ENCODE data around the gene PSMA7. TPM values are rescaled to one million over a fixed set of nuclear protein-coding genes. Genes with fewer than 3 reads are reported as not detected.

Gene PSMA7
- total and polyA plus RNA-seq, 4 donors: 118 to 234 (median 191) TPM

DNA sequence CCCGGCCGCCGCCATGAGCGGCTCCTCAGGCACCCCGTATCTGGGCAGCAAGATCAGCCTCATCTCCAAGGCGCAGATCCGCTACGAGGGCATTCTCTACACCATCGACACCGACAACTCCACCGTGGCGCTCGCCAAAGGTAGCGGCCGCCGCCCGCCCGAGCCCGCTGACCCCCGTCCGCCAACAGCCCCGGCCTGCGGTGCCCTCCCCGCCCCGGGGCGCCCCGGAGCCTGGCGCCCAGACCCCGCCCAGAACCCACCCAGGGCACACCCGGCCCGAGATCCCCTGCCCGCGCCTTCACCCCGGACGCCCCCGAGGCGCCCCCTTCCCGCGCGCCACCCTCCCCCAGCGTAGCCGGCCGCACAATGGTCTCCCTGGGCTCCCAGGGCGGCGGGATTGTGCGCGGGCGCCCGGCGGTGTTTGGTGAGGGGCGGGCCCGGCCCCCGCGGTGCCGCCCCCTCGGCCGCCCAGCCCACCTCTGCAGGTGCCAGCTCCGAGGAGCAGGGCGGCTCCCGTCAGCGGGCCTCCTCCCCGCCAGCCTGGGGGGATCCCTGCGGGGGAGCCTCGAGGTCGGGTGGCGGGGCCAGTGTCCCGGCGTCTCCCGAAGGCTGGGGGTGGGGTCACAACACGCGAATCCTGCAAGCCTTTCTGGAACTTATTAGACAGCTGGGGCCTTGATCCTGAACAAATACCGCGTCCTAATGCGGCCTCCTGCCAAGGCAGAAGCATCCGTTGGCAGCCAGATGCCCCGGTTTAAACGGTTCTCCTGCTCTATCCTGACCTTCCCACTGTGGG is 20.3 kb downstream of the PSMA7 start:
- H3K4me1 ChIP-seq (ENCODE audit: control insufficient read depth, insufficient read depth, low read length): peaks cover 24% of the 10 kb centered on the region
- WGBS (ENCODE audit: insufficient coverage): under 1% methylated on average over 68 of the region's 77 CpGs
- peak overlapping the region; percentile 33 for H3K27ac ChIP-seq (ENCODE audit: low read depth, low read length)

DNA sequence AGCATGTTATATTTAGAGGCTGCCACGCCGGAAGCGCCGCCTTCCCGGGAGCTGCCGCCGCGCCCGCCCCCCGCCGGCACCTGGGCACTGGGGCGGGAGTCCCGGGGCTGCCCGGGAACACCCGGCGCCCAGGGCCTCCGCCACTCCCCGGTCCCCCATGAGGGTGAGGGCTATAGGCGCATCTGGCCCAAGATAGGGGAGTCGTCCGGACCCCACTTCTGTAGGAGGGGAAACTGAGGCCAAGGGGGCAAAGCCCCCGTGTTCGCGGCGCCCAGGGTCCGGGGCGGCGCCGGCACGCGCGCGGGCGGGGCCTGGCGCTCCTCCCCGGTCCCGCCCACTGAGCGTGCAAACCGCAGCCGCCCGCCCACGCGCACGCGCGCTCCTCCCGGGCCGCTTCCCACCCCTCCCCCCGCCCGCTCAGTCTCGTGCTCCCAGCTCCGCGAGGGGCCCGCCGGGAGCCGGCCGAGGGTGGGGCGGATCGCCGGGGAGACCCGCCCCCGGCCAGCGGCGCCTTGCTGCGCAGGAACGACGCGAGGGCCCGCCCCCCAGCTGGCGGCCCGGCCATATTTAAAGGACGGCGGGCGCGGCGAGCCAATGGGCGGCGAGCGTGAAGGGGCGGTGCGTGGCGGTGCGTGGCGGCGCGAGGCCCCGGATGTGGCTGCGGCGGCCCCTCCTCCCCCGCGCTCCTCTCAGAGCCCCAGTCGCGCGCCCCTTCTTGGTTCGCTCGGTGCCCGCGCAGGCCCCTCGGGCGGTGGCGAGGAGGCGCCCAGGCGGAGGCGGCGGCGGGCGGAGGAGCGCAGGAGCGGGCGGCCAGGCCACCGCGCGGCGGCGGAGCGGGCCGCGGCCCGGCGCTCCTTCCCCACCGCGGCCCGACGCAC is 21.2 kb downstream of the PSMA7 start, which contains the start of gene LSM14B:
Gene LSM14B, plus strand, starts transcription at position 700 of the 878 bp plus-strand sequence. CDS start 192 bp downstream, outside the sequence.
- Histone ChIP-seq H3K27me3 (ENCODE audit: control insufficient read depth, insufficient read depth, low read length) (peaks cover 3% of the 10 kb centered on the region), H3K4me3 (ENCODE audit: low read depth, low read length) (peak within 1 kb of the TSS; percentile 50), H3K27ac (ENCODE audit: low read depth, low read length) (peak within 1 kb of the TSS; percentile 84), H3K9me3 (ENCODE audit: control insufficient read depth, insufficient read depth, low read length) (no peaks in the 10 kb centered on the region), H3K4me1 (ENCODE audit: control insufficient read depth, insufficient read depth, low read length) (peaks cover 31% of the 10 kb centered on the region), H3K36me3 (ENCODE audit: control insufficient read depth, insufficient read depth, low read length) (peaks cover 27% of the 10 kb centered on the region)
- under 1% methylated on average over 124 of the region's 124 CpGs for WGBS (ENCODE audit: insufficient coverage)
- peak; percentile 86 to 99 (median 94) for DNase-seq (ENCODE audit: low read depth in 4 of 6, low spot score in 6 of 6)

More for the DNA sequence above, 20.3 kb downstream of the PSMA7 start:
- Histone ChIP-seq H3K27me3 (ENCODE audit: control insufficient read depth, insufficient read depth, low read length) (no peaks in the 10 kb centered on the region), H3K4me3 (ENCODE audit: low read depth, low read length) (peak overlapping the region; percentile 50), H3K36me3 (ENCODE audit: control insufficient read depth, insufficient read depth, low read length) (peaks cover 35% of the 10 kb centered on the region), H3K9me3 (ENCODE audit: control insufficient read depth, insufficient read depth, low read length) (no peaks in the 10 kb centered on the region)
- peak in 2 of 6 donors; percentile 46 to 52 for DNase-seq (ENCODE audit: low read depth in 4 of 6, low spot score in 6 of 6)

DNA sequence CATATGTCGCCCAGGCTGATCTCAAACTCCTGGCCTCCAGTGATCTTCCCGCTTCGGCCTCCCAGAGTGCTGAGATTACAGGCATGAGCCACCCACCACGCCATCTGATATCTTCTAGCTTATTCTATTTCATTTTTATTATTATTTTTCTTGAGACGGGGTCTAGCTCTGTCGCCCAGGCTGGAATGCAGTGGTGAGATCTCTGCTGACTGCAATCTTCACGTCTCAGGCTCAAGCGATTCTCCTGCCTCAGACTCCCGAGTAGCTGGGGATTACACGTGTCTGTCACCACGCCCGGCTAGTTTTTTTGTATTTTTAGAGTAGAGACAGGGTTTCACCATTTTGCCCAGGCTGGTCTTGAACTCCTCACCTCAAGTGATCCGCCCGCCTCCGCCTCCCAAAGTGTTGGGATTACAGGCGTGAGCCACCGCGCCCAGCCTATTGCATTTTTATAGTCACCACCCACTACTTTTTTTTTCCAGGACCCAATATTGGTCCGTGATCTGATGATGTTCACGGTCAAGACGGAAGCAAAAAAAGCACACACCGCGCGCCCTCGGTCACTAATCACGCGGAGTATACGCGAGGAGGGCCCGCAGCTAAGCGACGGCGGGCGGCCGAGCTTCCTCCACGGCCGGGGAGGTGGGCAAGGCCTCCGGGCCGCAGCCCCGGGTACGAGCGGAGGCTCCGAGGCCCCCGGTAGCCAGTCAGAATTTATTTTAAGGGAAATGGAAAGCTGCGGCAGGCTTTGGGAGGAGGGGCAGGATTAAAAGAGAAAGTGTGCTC is 22.0 kb downstream of the PSMA7 start:
- WGBS (ENCODE audit: insufficient coverage): 10% methylated on average over 37 of the region's 45 CpGs
- Histone ChIP-seq H3K27me3 (ENCODE audit: control insufficient read depth, insufficient read depth, low read length) (peaks cover 3% of the 10 kb centered on the region), H3K36me3 (ENCODE audit: control insufficient read depth, insufficient read depth, low read length) (peaks cover 20% of the 10 kb centered on the region), H3K9me3 (ENCODE audit: control insufficient read depth, insufficient read depth, low read length) (no peaks in the 10 kb centered on the region), H3K4me1 (ENCODE audit: control insufficient read depth, insufficient read depth, low read length) (peaks cover 32% of the 10 kb centered on the region), H3K4me3 (ENCODE audit: low read depth, low read length) (peak overlapping the region; percentile 48), H3K27ac (ENCODE audit: low read depth, low read length) (peak overlapping the region; percentile 84)
- no peak for DNase-seq (ENCODE audit: low read depth in 4 of 6, low spot score in 6 of 6)

DNA sequence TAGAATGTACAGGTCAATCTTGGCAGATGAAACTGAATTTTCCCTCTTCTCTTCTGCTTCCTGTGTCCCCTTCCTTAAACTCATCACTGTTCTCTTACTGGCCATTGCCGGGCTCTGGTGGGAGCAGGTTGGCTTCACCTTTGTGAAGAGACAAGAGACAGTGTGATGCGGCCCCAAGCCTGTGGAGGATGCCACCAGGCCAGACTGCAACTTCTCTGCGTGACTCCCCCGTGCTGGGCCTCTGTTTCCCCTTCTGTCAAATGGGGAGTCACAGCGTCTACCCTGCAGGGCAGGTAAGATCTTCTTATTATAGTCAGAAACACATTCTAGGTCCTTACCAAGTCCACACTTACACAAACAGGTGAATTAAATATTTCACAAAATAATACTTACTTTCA is 22.8 kb downstream of the PSMA7 start:
- Histone ChIP-seq H3K27ac (ENCODE audit: low read depth, low read length) (no peak overlapping the region), H3K27me3 (ENCODE audit: control insufficient read depth, insufficient read depth, low read length) (peaks cover 3% of the 10 kb centered on the region), H3K36me3 (ENCODE audit: control insufficient read depth, insufficient read depth, low read length) (peaks cover 12% of the 10 kb centered on the region), H3K9me3 (ENCODE audit: control insufficient read depth, insufficient read depth, low read length) (no peaks in the 10 kb centered on the region), H3K4me3 (ENCODE audit: low read depth, low read length) (no peak overlapping the region), H3K4me1 (ENCODE audit: control insufficient read depth, insufficient read depth, low read length) (peaks cover 32% of the 10 kb centered on the region)
- DNase-seq (ENCODE audit: low read depth in 4 of 6, low spot score in 6 of 6): no peak
- 100% methylated on average over 4 of the region's 5 CpGs for WGBS (ENCODE audit: insufficient coverage)

DNA sequence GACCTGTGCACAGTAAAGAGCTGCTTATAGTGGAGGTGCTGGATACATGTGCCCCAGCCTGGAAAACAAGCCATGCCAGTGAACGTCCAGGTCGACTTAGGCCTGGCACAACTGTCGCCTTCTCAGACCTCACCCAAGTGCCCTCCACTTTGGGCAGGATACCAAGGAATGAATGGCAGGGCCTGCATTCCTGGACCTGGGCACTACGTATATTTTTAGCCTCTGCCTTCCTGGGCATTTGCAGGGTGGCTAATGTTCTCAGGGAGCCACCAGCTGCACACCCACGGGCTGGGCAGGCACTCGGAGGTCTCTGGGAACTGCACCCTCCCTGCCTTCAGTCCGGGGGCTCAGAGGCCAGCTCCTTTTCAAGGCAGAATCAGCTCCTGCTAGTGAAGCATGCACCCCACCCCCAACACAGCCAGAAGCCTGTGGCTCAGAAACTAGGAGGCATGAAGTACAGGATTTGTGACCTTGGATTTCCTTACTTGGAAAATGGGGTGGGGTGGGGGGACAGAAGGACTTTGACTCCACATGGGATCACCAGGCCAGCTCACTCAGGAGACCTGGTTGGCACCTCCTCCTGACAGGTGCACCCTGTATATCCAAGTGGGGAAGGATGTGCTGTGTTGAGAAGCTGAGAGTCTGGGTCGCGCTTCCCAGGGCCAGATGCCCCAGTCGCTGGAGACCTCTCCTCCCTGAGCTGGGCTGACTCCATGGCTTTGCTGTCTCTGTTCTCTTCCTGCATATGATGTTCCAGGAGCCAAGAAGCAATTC is 23.4 kb downstream of the PSMA7 start:
- Histone ChIP-seq H3K9me3 (ENCODE audit: control insufficient read depth, insufficient read depth, low read length) (no peaks in the 10 kb centered on the region), H3K27me3 (ENCODE audit: control insufficient read depth, insufficient read depth, low read length) (peaks cover 3% of the 10 kb centered on the region), H3K27ac (ENCODE audit: low read depth, low read length) (no peak overlapping the region), H3K36me3 (ENCODE audit: control insufficient read depth, insufficient read depth, low read length) (peaks cover 6% of the 10 kb centered on the region), H3K4me1 (ENCODE audit: control insufficient read depth, insufficient read depth, low read length) (peaks cover 32% of the 10 kb centered on the region), H3K4me3 (ENCODE audit: low read depth, low read length) (no peak overlapping the region)
- DNase-seq (ENCODE audit: low read depth in 4 of 6, low spot score in 6 of 6): no peak
- 93% methylated on average over 9 of the region's 10 CpGs for WGBS (ENCODE audit: insufficient coverage)

DNA sequence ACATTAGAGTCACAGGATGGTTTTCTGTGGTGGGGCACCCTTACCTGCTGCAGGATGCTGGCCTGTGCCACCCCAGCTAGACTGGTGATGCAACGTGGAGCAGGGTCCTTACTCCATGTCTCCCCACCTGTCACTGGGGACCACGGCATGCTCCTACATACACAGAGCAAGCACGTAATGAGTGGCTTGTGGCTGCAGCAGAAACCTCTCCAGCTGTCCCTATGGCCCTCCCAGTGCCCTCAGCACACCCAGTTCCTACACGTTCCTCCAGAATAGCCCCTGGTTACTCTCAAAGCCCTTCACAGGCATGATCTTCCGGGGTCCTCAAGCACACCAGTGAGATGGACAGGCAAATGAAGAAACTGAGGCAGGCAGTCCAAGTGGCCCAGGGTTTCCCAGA is 24.1 kb downstream of the PSMA7 start:
- Histone ChIP-seq H3K36me3 (ENCODE audit: control insufficient read depth, insufficient read depth, low read length) (peaks cover 2% of the 10 kb centered on the region), H3K4me3 (ENCODE audit: low read depth, low read length) (no peak overlapping the region), H3K27me3 (ENCODE audit: control insufficient read depth, insufficient read depth, low read length) (peaks cover 3% of the 10 kb centered on the region), H3K4me1 (ENCODE audit: control insufficient read depth, insufficient read depth, low read length) (peaks cover 26% of the 10 kb centered on the region), H3K9me3 (ENCODE audit: control insufficient read depth, insufficient read depth, low read length) (no peaks in the 10 kb centered on the region), H3K27ac (ENCODE audit: low read depth, low read length) (no peak overlapping the region)
- WGBS (ENCODE audit: insufficient coverage): 97% methylated on average over 5 of the region's 5 CpGs
- DNase-seq (ENCODE audit: low read depth in 4 of 6, low spot score in 6 of 6): no peak

DNA sequence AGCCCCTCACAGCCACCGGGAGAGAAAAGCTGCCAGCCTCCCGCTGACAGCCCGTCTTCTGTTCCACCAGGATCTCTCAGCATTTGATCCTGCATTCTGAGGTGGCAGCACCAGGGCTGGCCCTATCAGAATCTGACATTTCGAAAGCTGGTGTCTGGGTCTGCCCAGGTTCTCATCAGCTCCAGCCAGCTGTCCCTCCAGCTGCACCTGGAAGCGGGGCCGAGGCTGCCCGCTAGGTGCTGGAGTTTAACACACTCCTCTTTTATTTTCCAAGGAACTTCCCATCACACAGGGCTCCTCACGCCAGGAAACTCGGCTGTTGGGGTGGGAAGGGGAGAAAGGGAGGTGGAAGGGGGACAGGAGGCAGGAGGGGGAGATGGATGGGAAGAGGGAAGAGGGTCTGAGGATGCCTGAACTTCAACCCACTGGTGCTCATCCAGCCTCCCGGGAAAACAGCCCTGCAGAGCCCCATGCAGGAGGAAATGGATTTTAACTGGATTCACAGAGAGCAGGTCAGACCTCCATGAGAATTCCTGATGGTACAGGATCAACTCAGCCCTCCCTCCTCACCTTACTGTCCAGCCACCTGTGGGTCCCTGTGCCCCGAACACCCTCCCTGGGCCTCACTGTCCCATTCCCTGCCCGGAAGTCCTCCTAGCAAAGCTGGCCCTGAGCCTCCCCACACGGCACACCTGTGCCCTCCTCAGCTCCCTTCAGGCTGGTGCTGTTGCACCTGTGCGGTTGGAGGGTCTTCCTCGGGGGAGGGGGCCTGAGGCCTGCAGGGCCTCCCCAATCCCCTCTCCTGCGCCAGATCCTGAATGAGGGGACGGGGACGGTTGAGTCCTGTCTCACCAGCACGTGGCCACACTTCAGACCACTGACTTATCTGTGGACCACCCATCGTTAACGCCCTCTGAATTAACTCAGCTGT is 24.8 kb downstream of the PSMA7 start:
- no peak overlapping the region for H3K27ac ChIP-seq (ENCODE audit: low read depth, low read length)
- peaks cover 5% of the 10 kb centered on the region for H3K27me3 ChIP-seq (ENCODE audit: control insufficient read depth, insufficient read depth, low read length)
- no peaks in the 10 kb centered on the region for H3K9me3 ChIP-seq (ENCODE audit: control insufficient read depth, insufficient read depth, low read length)
- DNase-seq (ENCODE audit: low read depth in 4 of 6, low spot score in 6 of 6): no peak
- no peaks in the 10 kb centered on the region for H3K36me3 ChIP-seq (ENCODE audit: control insufficient read depth, insufficient read depth, low read length)
- 69% methylated on average over 15 of the region's 21 CpGs for WGBS (ENCODE audit: insufficient coverage)
- H3K4me1 ChIP-seq (ENCODE audit: control insufficient read depth, insufficient read depth, low read length): peaks cover 18% of the 10 kb centered on the region
- H3K4me3 ChIP-seq (ENCODE audit: low read depth, low read length): no peak overlapping the region

DNA sequence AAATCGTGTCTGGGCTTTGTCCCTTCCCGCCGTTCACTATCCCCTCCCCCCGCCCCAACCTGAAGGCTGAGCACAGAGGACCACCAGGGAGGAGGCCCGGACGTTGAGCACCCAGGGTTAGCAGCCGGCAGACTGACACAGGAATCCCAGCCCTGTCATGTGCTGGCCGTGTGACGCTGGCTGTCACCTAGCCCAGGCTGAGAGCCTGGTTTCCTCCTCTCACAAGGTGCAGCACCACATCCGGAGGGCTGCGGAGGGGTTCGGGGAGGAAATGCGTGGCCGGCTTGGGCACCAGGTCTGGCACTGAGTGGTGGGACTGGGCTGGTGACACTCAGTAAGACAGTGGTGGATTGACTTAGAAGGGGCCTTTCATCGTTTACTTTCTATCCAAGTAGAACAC is 25.5 kb downstream of the PSMA7 start:
- Histone ChIP-seq H3K36me3 (ENCODE audit: control insufficient read depth, insufficient read depth, low read length) (no peaks in the 10 kb centered on the region), H3K4me3 (ENCODE audit: low read depth, low read length) (no peak overlapping the region), H3K27ac (ENCODE audit: low read depth, low read length) (no peak overlapping the region), H3K4me1 (ENCODE audit: control insufficient read depth, insufficient read depth, low read length) (peaks cover 14% of the 10 kb centered on the region), H3K27me3 (ENCODE audit: control insufficient read depth, insufficient read depth, low read length) (peaks cover 6% of the 10 kb centered on the region), H3K9me3 (ENCODE audit: control insufficient read depth, insufficient read depth, low read length) (no peaks in the 10 kb centered on the region)
- no peak for DNase-seq (ENCODE audit: low read depth in 4 of 6, low spot score in 6 of 6)
- WGBS (ENCODE audit: insufficient coverage): 22% methylated on average over 10 of the region's 15 CpGs
